Measurements from ENCODE around the gene FFAR3. TPM values are rescaled to one million over a fixed set of nuclear protein-coding genes. Genes with fewer than 3 reads are reported as not detected.

Gene FFAR3
- total and polyA plus RNA-seq, 2 of the 8 experiments (the other 6 are each of a cell fraction or from before 2014, with no cell fraction given), result not detected

GRCh38 chr19:35318679-35319448 lies 39.4 kb upstream of the FFAR3 start:
- Histone ChIP-seq H2BK5ac (ENCODE audit: low read depth, low read length) (no peak overlapping the region), H2BK120ac (replicated peaks; ENCODE audit: low read depth, low read length) (no peak overlapping the region), H2BK15ac (ENCODE audit: low read length) (no peak overlapping the region), H4K8ac (ENCODE audit: extremely low read depth, insufficient read depth, low read length) (no peak overlapping the region), H3K36me3 (ENCODE audit: control insufficient read depth in 2 of 4, insufficient read depth in 4 of 4, low read length in 3 of 4) (no peaks in the 10 kb centered on the region), H2AK5ac (ENCODE audit: low read depth, low read length) (no peak overlapping the region), H3K23me2 (ENCODE audit: low read depth, low read length) (no peaks in the 10 kb centered on the region), H4K91ac (replicated peaks; ENCODE audit: insufficient read length, low read length) (no peak overlapping the region), H3K79me2 (ENCODE audit: control insufficient read depth in 1 of 2, insufficient read depth in 2 of 2, low read length in 2 of 2) (no peaks in the 10 kb centered on the region), H2BK20ac (ENCODE audit: low read length) (0 out of 2 replicates have a peak overlapping the region, but pooled peaks have one; percentile 32), H3K18ac (ENCODE audit: extremely low read depth, low read length) (no peak overlapping the region), H3K23ac (ENCODE audit: insufficient read length) (no peak overlapping the region), H4K20me1 (replicated peaks in 1 of 2; ENCODE audit: control insufficient read depth in 1 of 2, insufficient read depth in 2 of 2, low read length in 2 of 2) (no peaks in the 10 kb centered on the region), H2AFZ (ENCODE audit: low read length) (no peak overlapping the region), H3K27me3 (replicated peaks in 1 of 4; ENCODE audit: control insufficient read depth in 3 of 4, extremely low read depth in 1 of 4, insufficient read depth in 3 of 4, low read length in 3 of 4) (no peaks in the 10 kb centered on the region), H3K4me3 (ENCODE audit: extremely low read depth in 1 of 4, insufficient read depth in 2 of 4, low read depth in 3 of 4, low read length in 4 of 4) (no peak overlapping the region), H2BK12ac (ENCODE audit: low read depth, low read length) (peak overlapping the region; percentile 87; the same call in 1 of the 2 replicates), H3K14ac (ENCODE audit: insufficient read length) (no peak overlapping the region), H3K9ac (replicated peaks in 1 of 4; ENCODE audit: extremely low read depth in 1 of 4, low read depth in 3 of 4, low read length in 3 of 4) (no peak overlapping the region), H3K56ac (replicated peaks; ENCODE audit: insufficient read length, low read depth, low read length) (no peak overlapping the region), H4K5ac (ENCODE audit: insufficient read length, low read depth, low read length) (no peak overlapping the region), H3K9me3 (ENCODE audit: insufficient read depth in 2 of 2, low read depth in 1 of 2, low read length in 1 of 2) (0 out of 4 replicates have a peak, but pooled peaks cover 0 to 2% of the 10 kb centered on the region in 2 experiments), H3K4me1 (replicated peaks in 1 of 4; ENCODE audit: control insufficient read depth in 3 of 4, insufficient read depth in 4 of 4, low read length in 3 of 4) (no peaks in the 10 kb centered on the region), H3K79me1 (ENCODE audit: low read depth, low read length) (no peaks in the 10 kb centered on the region), H3K27ac (ENCODE audit: low read depth, low read length) (no peak overlapping the region), H3K4ac (replicated peaks; ENCODE audit: insufficient read length, low read depth, low read length) (no peak overlapping the region), H3K4me2 (ENCODE audit: insufficient read depth in 1 of 2, low read depth in 2 of 2, low read length in 2 of 2) (no peak overlapping the region)
- no peak for FAIRE-seq
- CTCF ChIA-PET (ENCODE audit: partially characterized antibody), result interaction anchor here (1.0 to 2.2 kb wide), 6 partner anchors 9 to 168 kb away, joined by 3 to 7 read pairs (median 4); no protein-coding TSS in a partner anchor
- no peak for DNase-seq (ENCODE audit: low read depth in 1 of 2, low spot score in 2 of 2)
- WGBS, 2 experiments (ENCODE audit: extremely low coverage in 1 of 2, insufficient coverage in 1 of 2, insufficient read length in 1 of 2, insufficient replicate concordance in 2 of 2, low coverage in 1 of 2, low lambda C conversion rate in 2 of 2, missing lambda C conversion rate in 1 of 2), result 93% methylated on average over 14 of the region's 16 CpGs; no CpG with 5 or more reads in 1 of the 2 experiments
- POLR2A ChIA-PET (ENCODE audit: partially characterized antibody), result no interaction called here
- TF ChIP-seq ZNF274 (IDR thresholded peaks at IDR 0.05; ENCODE audit: borderline replicate concordance, extremely low read depth, low read length) (no peak), CTCF (IDR thresholded peaks at IDR 0.05; ENCODE audit: control extremely low read depth in 1 of 3, insufficient read depth in 1 of 3, low read depth in 1 of 3, low read length in 3 of 3) (no peak), JUN (IDR thresholded peaks at IDR 0.05; ENCODE audit: low read depth, low read length) (no peak), NRF1 (IDR thresholded peaks at IDR 0.05; ENCODE audit: low read depth, low read length) (no peak), GTF2F1 (IDR thresholded peaks at IDR 0.05; ENCODE audit: borderline replicate concordance, low read depth, low read length) (no peak), RNF2 (IDR thresholded peaks at IDR 0.05; ENCODE audit: borderline replicate concordance, low read depth, low read length, missing control alignments, poor library complexity, severe bottlenecking) (no peak), EP300 (IDR thresholded peaks at IDR 0.05; ENCODE audit: borderline replicate concordance in 1 of 2, low read depth in 2 of 2, low read length in 2 of 2) (no peak), SAP30 (IDR thresholded peaks at IDR 0.05; ENCODE audit: insufficient read depth, insufficient replicate concordance, low read length) (no peak)

Measured in H1 (cell line).